GM21717 (cell line): ENCODE results near the gene GNPTG.

ENCODE experiments used
- ATAC-seq: cut with Tn5 transposase; IDR thresholded peaks from one replicate; pipeline ENCODE4 v1.9.1; 2021; ENCODE audit warnings: mild to moderate bottlenecking, moderate library complexity; ENCODE audit not compliant: unreplicated experiment

GNPTG gene

GRCh38 chr16:1392826-1393225 is 41.1 kb downstream of the GNPTG start:
- ATAC-seq = no peak

DNA sequence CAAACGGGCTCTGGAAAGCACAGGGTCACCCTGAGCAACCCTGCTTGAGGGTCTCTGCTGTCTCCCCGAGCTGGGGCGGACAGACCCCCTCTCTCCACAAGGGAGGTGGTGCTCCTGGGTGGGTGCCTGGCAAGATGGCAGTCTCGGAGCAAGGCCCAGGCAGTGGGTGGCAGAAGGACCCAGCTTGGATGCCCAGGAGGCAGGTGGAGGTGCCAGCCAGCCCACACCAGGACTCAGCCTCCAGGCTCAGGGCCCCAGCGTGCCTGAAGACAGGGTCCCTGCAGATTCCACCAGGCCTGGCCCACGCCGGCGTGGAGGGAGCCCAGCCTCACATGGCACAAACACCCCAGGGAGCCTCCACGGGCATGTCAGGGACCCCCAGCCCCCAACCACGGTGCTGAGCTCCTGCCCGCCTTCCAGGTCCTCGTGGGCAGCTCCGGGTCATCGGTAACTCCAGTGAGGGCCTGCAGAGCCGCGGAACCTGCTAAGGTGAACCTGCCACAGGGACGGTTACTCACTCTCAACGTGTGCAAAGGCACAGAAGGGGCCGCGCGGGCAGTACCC is 42.0 kb downstream of the GNPTG start:
- no peak for ATAC-seq

DNA sequence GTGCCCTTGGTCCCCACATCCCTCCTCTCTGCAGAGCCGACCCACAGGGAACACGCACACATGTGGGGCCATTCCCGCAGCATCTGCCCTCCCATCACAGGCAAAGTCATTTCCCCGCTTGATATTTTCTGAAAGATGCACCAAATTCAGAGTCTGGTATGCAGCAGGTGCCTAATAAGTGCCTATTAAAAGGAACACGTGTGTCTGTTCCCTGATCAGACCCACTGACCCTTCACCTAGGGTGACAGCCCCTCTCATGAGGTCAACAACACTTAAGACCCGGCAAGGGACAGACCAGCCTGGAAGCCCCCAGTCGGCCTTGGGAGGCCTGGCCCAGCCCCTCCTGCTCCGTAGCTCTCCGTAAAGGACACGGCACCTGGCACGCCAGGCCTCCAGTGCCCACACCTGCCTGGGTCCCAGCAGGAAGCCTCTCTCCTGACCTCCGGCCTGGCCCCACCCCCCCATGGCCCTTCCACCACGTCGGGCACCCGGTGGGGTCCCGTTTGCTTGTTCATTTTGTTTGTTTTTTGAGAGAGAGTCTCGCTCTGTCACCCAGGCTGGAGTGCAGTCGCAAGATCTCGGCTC is 42.7 kb downstream of the GNPTG start:
- no peak for ATAC-seq

DNA sequence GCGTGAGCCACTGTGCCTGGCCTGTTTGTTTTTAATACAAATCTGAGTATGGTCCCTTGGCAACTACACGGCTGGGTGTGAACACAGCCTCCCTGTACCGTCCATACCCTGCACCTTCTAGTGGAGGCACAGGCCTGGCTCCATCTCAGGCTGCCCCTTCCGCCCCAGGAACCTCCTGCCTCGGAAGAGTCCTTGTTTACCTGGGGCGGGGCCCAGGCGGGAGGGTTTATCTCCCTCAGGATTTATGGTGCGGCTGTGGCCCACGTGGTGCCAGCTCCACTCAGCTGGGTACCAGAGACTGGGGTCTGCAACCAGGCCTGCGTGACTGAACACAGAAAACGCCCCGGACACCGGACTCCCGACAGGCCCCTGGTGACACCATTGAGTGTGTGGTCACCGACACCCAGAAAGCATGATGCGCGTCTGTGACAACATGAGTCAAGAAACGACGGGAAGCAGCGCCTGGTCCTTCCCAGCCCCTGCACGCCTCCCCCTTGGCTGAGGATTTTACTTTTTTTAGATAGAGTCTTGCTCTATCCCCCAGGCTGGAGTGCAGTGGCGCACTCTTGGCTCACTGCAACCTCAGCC is 43.8 kb downstream of the GNPTG start:
- no peak for ATAC-seq

DNA sequence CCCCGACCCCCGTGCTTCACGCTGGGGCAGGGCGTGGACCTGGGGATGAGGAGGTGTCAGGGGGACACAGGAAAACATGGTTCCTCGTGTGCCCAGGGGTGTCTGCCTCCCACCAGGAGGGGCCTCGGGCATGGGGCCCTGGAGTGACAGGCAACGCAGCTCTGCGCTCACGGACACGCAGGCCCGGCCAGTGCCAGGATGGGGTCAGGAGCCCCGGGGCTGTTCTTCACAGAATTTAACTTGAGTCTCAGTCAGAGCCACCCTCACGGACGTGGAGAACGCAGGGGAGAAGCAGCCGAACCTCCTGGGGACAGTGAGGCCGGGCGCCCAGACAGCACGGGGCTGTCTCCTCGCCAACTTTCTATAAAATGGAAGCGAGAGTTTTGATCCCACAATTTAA is 46.0 kb downstream of the GNPTG start:
- ATAC-seq = no peak

DNA sequence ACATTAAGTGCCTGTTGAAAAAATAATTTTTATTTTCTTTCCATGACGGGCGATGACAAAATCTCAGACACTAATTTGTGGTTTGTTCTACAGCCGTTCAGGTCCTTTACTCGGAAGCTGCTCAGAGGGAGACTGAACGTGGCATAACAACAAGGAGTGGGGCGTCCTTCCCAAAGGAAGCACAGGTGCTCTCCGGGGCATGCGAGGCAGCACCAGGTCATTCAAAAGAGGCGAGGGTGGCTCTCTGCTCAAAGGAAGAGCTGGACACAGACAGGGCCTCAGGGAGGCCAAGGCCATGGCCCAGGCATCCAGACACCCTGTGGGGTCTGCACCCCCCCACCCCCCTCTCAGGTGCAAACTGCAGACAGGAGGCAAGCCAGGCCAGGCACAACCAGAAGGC is 46.6 kb downstream of the GNPTG start:
- ATAC-seq = no peak

GRCh38 chr16:1398826-1399581 is 47.3 kb downstream of the GNPTG start:
- ATAC-seq = no peak

DNA sequence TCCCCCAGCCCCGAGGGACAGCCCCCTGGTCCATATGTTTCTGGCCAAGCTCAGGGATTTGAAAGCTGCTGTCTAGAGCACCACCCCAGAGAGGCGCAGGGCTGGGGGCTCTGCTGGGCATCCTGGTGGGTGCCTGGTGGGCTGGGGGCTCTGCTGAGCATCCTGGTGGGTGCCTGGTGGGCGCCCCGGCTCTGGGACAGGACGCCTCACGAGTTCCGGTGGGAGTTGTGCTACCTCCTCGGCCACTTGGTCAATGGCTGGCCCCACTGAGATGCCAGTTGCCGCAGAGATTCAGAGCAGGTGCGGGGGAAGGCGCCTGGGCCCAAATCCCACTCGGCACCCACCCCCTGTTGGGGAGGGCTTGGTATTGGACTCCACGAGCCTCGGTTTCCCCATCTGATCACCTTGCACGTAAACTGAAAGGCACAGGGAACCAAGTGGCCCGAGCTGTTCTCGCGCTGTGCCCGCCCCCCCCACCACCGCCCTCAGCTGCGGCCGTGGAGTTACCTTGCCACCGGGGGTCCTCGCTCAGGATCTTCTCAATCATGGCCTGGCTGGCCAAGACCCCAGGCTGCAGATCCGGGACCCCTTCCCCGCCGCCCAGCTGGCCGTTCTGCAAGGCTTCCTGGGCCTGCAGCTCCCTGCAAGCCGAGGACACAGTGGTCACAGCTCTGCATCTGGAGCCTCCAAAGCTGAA is 49.5 kb downstream of the GNPTG start:
- no peak for ATAC-seq

- no peak for ATAC-seq
Measured at GRCh38 chr16:1401758-1402154, 50.0 kb downstream of the GNPTG start.

GRCh38 chr16:1403036-1403435 is 51.3 kb downstream of the GNPTG start:
- ATAC-seq = no peak

DNA sequence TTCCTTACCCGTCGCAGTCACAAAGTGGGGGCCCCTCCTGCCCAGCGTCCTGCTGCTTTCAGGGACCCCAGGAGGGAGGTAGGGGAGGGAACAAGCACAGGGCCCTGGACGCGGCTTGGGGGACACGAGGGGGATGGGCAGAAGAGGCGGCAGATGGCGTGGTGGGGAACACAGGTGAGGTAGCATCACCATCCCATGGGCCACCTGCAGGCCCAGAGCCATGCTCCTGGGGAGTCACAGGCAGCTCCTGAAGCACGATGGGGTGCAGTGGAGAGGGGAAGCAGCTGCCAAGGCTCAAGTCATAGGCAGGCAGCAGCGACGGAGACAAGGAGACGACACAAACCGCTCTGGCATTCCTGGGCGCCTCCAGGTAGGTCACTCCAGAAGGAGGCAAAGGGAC is 52.0 kb downstream of the GNPTG start:
- no peak for ATAC-seq

GRCh38 chr16:1407753-1408152 is 56.0 kb downstream of the GNPTG start:
- no peak for ATAC-seq

GRCh38 chr16:1408171-1408837 is 56.6 kb downstream of the GNPTG start:
- ATAC-seq = no peak

DNA sequence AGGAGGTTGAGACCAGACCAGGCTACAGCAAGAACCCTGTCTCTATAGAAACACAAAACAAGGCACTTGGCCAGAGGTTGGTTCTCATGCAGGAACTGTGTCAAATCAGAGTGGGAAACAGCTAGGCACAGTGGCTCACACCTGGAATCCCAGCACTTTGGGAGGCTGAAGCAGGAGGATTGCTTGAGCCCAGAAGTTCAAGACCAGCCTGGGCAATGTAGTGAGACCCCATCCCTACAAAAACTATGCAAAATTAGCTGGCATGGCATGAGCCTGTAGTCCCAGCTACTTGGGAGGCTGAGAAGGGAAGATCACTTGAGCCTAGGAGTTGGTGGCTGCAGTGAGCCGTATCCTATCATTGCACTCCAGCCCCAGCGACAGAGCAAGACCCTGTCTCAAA is 61.1 kb downstream of the GNPTG start:
- no peak for ATAC-seq
